Spleen (tissue), 7 donors: ENCODE data around the gene UGT1A3.

Experiments
- CTCF ChIP-seq, 11 experiments: fragments of 200-600 bp in 7 of 11; fragments of 450-650 bp in 4 of 11; sonication (generic) in 4 of 11; IDR thresholded peaks in 8 of 11; conservative IDR thresholded peaks in 3 of 11; 1 replicate in 7 of 11; 2 replicates in 4 of 11; pipeline versions ENCODE4 v1.4.0 to v1.8.0; 2016 to 2021; ENCODE audit warnings: antibody characterized with exemption in 11 of 11, inconsistent platforms in 4 of 11, mild to moderate bottlenecking in 1 of 11
- POLR2A ChIP-seq, 3 donors: fragments of 450-650 bp; IDR thresholded peaks; one replicate each; pipeline ENCODE4 v1.5.1; 2017; ENCODE audit warnings: antibody characterized with exemption in 3 of 3, mild to moderate bottlenecking in 1 of 3
- POLR2AphosphoS5 ChIP-seq, 3 donors: sonication (generic); formaldehyde crosslinking; IDR thresholded peaks; one replicate each; pipeline ENCODE4 v1.5.1; 2017; ENCODE audit warnings: antibody characterized with exemption in 3 of 3
- donor health status: DM: no; HTN: no; CAD: no; lungs with moderate emphysema.
- donor health status: DM: no; HTN: no; CAD: no.
- donor health status: DM: no; HTN: no; CAD: no.

- TF ChIP-seq POLR2AphosphoS5 (IDR thresholded peaks at IDR 0.05): no peak
- no peak for TF ChIP-seq CTCF (IDR thresholded peaks at IDR 0.05 in 8 of 11, conservative IDR thresholded peaks at IDR 0.05 in 3 of 11)
- no peak for TF ChIP-seq POLR2A (IDR thresholded peaks at IDR 0.05)
Observed at GRCh38 chr2:233688341-233688740, 40.5 kb upstream of the UGT1A3 start.
